Stomach (tissue), 9 donors: Measurements from ENCODE around the gene RBMS3. TPM values are rescaled to one million over a fixed set of nuclear protein-coding genes. Genes with fewer than 3 reads are reported as not detected.

ENCODE experiments used
- DNase-seq, 2 donors: peaks; one replicate each; pipeline versions ENCODE4 v3.0.0 to v3.0.0-alpha.2; 2013 to 2019
- H3K27ac ChIP-seq, 5 donors: fragments of 200-600 bp in 4 of 5; sonication (generic) in 4 of 5; one replicate each; pipeline ENCODE4 v1.5.1; 2013 to 2019; ENCODE audit warnings: mild to moderate bottlenecking in 1 of 5, moderate library complexity in 1 of 5
- H3K27me3 ChIP-seq, 3 donors: fragments of 200-600 bp; sonication (generic); one replicate each; pipeline ENCODE4 v1.5.1; 2017 to 2019; ENCODE audit warnings: mixed run types in 1 of 3
- H3K36me3 ChIP-seq, 4 donors: fragments of 200-600 bp; sonication (generic); 1 replicate in 3 of 4; 2 replicates in 1 of 4; pipeline ENCODE4 v1.5.1; 2016 to 2019
- H3K4me1 ChIP-seq, 4 donors: fragments of 200-600 bp; sonication (generic); one replicate each; pipeline ENCODE4 v1.5.1; 2016 to 2019
- H3K4me3 ChIP-seq, 4 donors: fragments of 200-600 bp; sonication (generic) in 3 of 4; one replicate each; pipeline ENCODE4 v1.5.1; 2016 to 2019; ENCODE audit warnings: mild to moderate bottlenecking in 1 of 4
- H3K9me3 ChIP-seq, 4 donors: fragments of 200-600 bp; sonication (generic); one replicate each; pipeline ENCODE4 v1.5.1; 2016 to 2019
- CTCF ChIP-seq, 7 experiments: fragments of 450-650 bp in 4 of 7; fragments of 200-600 bp in 3 of 7; sonication (generic) in 3 of 7; IDR thresholded peaks; one replicate each; pipeline ENCODE4 v1.5.1; 2016 to 2019; ENCODE audit warnings: antibody characterized with exemption in 7 of 7, control low read depth in 2 of 7, mild to moderate bottlenecking in 1 of 7
- EP300 ChIP-seq: sonication (generic); formaldehyde crosslinking; IDR thresholded peaks from one replicate; pipeline ENCODE4 v1.6.1; 2017; ENCODE audit warnings: antibody characterized with exemption
- POLR2A ChIP-seq, 4 donors: fragments of 450-650 bp; IDR thresholded peaks; one replicate each; pipeline ENCODE4 v1.6.1; 2016; ENCODE audit warnings: antibody characterized with exemption in 4 of 4, control low read depth in 2 of 4, mild to moderate bottlenecking in 1 of 4, moderate library complexity in 1 of 4
- POLR2AphosphoS5 ChIP-seq, 3 donors: sonication (generic); formaldehyde crosslinking; IDR thresholded peaks; one replicate each; pipeline ENCODE4 v1.6.1; 2016; ENCODE audit warnings: antibody characterized with exemption in 3 of 3
- WGBS, 5 donors: extraction: QIAGEN DNeasy Blood & Tissue Kit in 3 of 5; methylation state at CpG; one replicate each; pipeline versions ENCODE4 v1.1.5 to v1.1.7; 2013 to 2018; 5-methylcytosine and 5-hydroxymethylcytosine counted together
- intact Hi-C: fragments of 100-400 bp; cut with DNase I; formaldehyde crosslinking; loops from one replicate; pipeline ENCODE4 v1.15.1; 2023; ENCODE audit warnings: low total_unique reads
- polyA plus RNA-seq, 3 donors: library from polyadenylated mRNA; stranded (reverse); fragments of 200-250 nt; gene quantifications; one replicate each; pipeline ENCODE4 v1.2.3, GENCODE V29; 2013
- total RNA-seq, 5 donors: library from RNA; depleted of rRNA; stranded (reverse); fragments of >200 nt; gene quantifications; one replicate each; pipeline versions ENCODE4 v1.1.0 to v1.2.3, GENCODE V29; 2014 to 2016
- donor health status: healthy with polysubstance abuse.
- donor health status: Bipolar disorder and iron deficiency.
- donor health status: healthy.

RBMS3 gene
- total and polyA plus RNA-seq, 8 donors, result 2.0 to 103 (median 16.0) TPM

- H3K27ac ChIP-seq, result no peak overlapping the region
- TF ChIP-seq EP300 (no peak), POLR2AphosphoS5 (IDR thresholded peaks at IDR 0.05) (no peak), CTCF (IDR thresholded peaks at IDR 0.05) (no peak), POLR2A (IDR thresholded peaks at IDR 0.05) (no peak)
- H3K9me3 ChIP-seq, result peaks cover 0 to 7% (median 0%) of the 10 kb centered on the region in 4 donors
- no peaks in the 10 kb centered on the region for H3K4me1 ChIP-seq
- H3K36me3 ChIP-seq, result no peaks in the 10 kb centered on the region
- no peaks in the 10 kb centered on the region for H3K27me3 ChIP-seq
- H3K4me3 ChIP-seq, result no peak overlapping the region
- intact Hi-C loops, result no loop called here
- WGBS, 5 donors, result 90 to 100% (median 100%) methylated on average over 1 of the region's 1 CpG
- DNase-seq, result no peak
These were observed 295.3 kb downstream of the RBMS3 start for GRCh38 chr3:29576181-29576580.

- Histone ChIP-seq H3K27ac (no peak overlapping the region), H3K4me3 (no peak overlapping the region), H3K36me3 (no peaks in the 10 kb centered on the region), H3K9me3 (peaks cover 0 to 2% (median 0%) of the 10 kb centered on the region in 4 donors), H3K4me1 (no peaks in the 10 kb centered on the region), H3K27me3 (no peaks in the 10 kb centered on the region)
- intact Hi-C loops, result no loop called here
- TF ChIP-seq EP300 (no peak), POLR2AphosphoS5 (IDR thresholded peaks at IDR 0.05) (no peak), CTCF (IDR thresholded peaks at IDR 0.05) (no peak), POLR2A (IDR thresholded peaks at IDR 0.05) (no peak)
- DNase-seq, result no peak
These were observed 295.8 kb downstream of the RBMS3 start for GRCh38 chr3:29576675-29577074.

- WGBS, 5 donors, result 85 to 100% (median 91%) methylated on average over 1 to 2 of the region's 2 CpGs
- Histone ChIP-seq H3K4me3 (no peak overlapping the region), H3K27me3 (no peaks in the 10 kb centered on the region), H3K36me3 (no peaks in the 10 kb centered on the region), H3K9me3 (no peaks in the 10 kb centered on the region), H3K27ac (no peak overlapping the region), H3K4me1 (peaks cover 0 to 2% (median 0%) of the 10 kb centered on the region in 4 donors)
- TF ChIP-seq POLR2A (IDR thresholded peaks at IDR 0.05) (no peak), POLR2AphosphoS5 (IDR thresholded peaks at IDR 0.05) (no peak), EP300 (no peak), CTCF (IDR thresholded peaks at IDR 0.05) (no peak)
- intact Hi-C loops, result no loop called here
- peak in 1 of 2 donors; percentile 30 for DNase-seq
These were observed 296.4 kb downstream of the RBMS3 start for GRCh38 chr3:29577250-29577649.

GRCh38 chr3:29581311-29581710 lies 300.4 kb downstream of the RBMS3 start:
- Histone ChIP-seq H3K27me3 (no peaks in the 10 kb centered on the region), H3K9me3 (no peaks in the 10 kb centered on the region), H3K4me1 (peaks cover 0 to 9% (median 0%) of the 10 kb centered on the region in 4 donors), H3K36me3 (no peaks in the 10 kb centered on the region), H3K27ac (no peak overlapping the region), H3K4me3 (no peak overlapping the region)
- 70 to 87% (median 81%) methylated on average over 1 of the region's 1 CpG for WGBS, 5 donors
- no peak for DNase-seq
- TF ChIP-seq POLR2AphosphoS5 (IDR thresholded peaks at IDR 0.05), result no peak
- no peak for TF ChIP-seq POLR2A (IDR thresholded peaks at IDR 0.05)
- no peak for TF ChIP-seq EP300
- no peak for TF ChIP-seq CTCF (IDR thresholded peaks at IDR 0.05)
- intact Hi-C loops, result no loop called here
